ENCODE results near the gene FMN2.

FMN2 gene

DNA sequence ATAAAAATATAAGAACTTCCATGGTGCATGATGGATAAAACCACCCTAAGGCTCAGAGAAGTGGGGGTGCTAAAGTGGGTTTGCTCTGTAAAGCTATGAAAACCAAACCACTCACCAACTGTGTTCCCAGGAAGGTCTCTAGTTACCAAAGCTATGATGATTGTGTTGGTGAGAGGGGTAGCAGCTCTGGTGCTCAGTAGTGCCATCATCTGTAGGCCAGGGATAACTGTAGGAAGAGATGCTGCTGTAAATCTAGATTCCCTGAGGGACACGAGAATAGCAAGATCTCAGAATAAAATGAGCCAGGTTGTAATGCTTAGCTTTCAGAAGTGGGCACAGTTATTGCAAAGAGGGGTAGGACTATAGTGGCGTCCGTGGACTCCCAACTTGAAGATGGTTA, 395.8 kb downstream of the FMN2 start:
- TF ChIP-seq, protein P1, sequence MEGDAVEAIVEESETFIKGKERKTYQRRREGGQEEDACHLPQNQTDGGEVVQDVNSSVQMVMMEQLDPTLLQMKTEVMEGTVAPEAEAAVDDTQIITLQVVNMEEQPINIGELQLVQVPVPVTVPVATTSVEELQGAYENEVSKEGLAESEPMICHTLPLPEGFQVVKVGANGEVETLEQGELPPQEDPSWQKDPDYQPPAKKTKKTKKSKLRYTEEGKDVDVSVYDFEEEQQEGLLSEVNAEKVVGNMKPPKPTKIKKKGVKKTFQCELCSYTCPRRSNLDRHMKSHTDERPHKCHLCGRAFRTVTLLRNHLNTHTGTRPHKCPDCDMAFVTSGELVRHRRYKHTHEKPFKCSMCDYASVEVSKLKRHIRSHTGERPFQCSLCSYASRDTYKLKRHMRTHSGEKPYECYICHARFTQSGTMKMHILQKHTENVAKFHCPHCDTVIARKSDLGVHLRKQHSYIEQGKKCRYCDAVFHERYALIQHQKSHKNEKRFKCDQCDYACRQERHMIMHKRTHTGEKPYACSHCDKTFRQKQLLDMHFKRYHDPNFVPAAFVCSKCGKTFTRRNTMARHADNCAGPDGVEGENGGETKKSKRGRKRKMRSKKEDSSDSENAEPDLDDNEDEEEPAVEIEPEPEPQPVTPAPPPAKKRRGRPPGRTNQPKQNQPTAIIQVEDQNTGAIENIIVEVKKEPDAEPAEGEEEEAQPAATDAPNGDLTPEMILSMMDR (IDR thresholded peaks at IDR 0.05; ENCODE audit: borderline replicate concordance, control extremely low read depth, extremely low read depth, insufficient read depth, missing control alignments): no peak
- no peak for DNase-seq (ENCODE audit: low spot score)
- in situ Hi-C loops (cut with MboI; ENCODE audit: low sequenced_read_pairs, unreplicated experiment): no loop called here

DNA sequence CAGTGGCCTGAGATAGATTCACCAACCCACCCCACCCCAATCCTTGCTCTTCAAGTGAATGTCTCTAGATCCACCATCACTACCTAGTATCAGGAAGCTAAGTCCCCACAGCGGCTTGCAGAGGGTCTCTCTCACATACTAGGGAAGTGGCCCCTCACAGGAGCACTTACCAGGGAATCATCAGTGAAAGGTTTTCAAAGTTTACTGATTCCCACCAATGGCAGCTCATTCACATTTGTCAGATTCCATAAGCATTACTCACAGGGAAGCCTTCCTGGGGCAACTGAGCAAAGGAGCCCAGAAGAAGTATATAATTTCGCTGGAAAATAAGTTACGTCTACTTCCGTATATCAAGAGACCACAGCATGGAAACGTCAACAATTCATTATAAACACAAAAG, 399.5 kb downstream of the FMN2 start:
- no peak for DNase-seq (ENCODE audit: low spot score)
- in situ Hi-C loops (cut with MboI; ENCODE audit: low sequenced_read_pairs, unreplicated experiment): no loop called here
- TF ChIP-seq, protein P1 (IDR thresholded peaks at IDR 0.05; ENCODE audit: borderline replicate concordance, control extremely low read depth, extremely low read depth, insufficient read depth, missing control alignments): no peak

- no peak for DNase-seq (ENCODE audit: low spot score)
- in situ Hi-C loops (cut with MboI; ENCODE audit: low sequenced_read_pairs, unreplicated experiment): no loop called here
- TF ChIP-seq, protein P1 (IDR thresholded peaks at IDR 0.05; ENCODE audit: borderline replicate concordance, control extremely low read depth, extremely low read depth, insufficient read depth, missing control alignments): no peak
Observed at GRCh38 chr1:240491796-240492195, 400.1 kb downstream of the FMN2 start.

- in situ Hi-C loops (cut with MboI; ENCODE audit: low sequenced_read_pairs, unreplicated experiment): no loop called here
- no peak for DNase-seq (ENCODE audit: low spot score)
- TF ChIP-seq, protein P1 (IDR thresholded peaks at IDR 0.05; ENCODE audit: borderline replicate concordance, control extremely low read depth, extremely low read depth, insufficient read depth, missing control alignments): no peak
Observed at GRCh38 chr1:240492832-240493440, 401.3 kb downstream of the FMN2 start.

- TF ChIP-seq, protein P1 (IDR thresholded peaks at IDR 0.05; ENCODE audit: borderline replicate concordance, control extremely low read depth, extremely low read depth, insufficient read depth, missing control alignments): no peak
Observed at GRCh38 chr1:240495601-240496000, 403.9 kb downstream of the FMN2 start.

GRCh38 chr1:240496356-240496755, 404.7 kb downstream of the FMN2 start:
- no peak for DNase-seq (ENCODE audit: low spot score)
- in situ Hi-C loops (cut with MboI; ENCODE audit: low sequenced_read_pairs, unreplicated experiment): no loop called here

More at GRCh38 chr1:240495601-240496000, 403.9 kb downstream of the FMN2 start:
- DNase-seq (ENCODE audit: low spot score): no peak
- in situ Hi-C loops (cut with MboI; ENCODE audit: low sequenced_read_pairs, unreplicated experiment): no loop called here

More at GRCh38 chr1:240496356-240496755, 404.7 kb downstream of the FMN2 start:
- TF ChIP-seq, protein P1 (IDR thresholded peaks at IDR 0.05; ENCODE audit: borderline replicate concordance, control extremely low read depth, extremely low read depth, insufficient read depth, missing control alignments): no peak
